NT2/D1 (cell line): ENCODE results near the gene SLC46A1.

ENCODE experiments used
- SUZ12 ChIP-seq: IDR thresholded peaks from 2 replicates; pipeline ENCODE4 v1.6.1; 2011; ENCODE audit not compliant: insufficient read length, insufficient read depth; ENCODE audit errors: extremely low read depth
- YY1 ChIP-seq: IDR thresholded peaks from 2 replicates; pipeline ENCODE4 v1.6.1; 2011; ENCODE audit not compliant: insufficient read length, insufficient read depth
- ZNF274 ChIP-seq: IDR thresholded peaks from 2 replicates; pipeline ENCODE4 v1.6.1; 2011; ENCODE audit warnings: mild to moderate bottlenecking, low read depth, low read length

- TF ChIP-seq YY1 (no peak), ZNF274 (no peak), SUZ12 (no peak)
These were observed 10.8 kb upstream of the SLC46A1 start for GRCh38 chr17:28416703-28417311.
